Hepatic stellate cell (primary cell): Measurements from ENCODE around the gene PSMC3.
A peak's percentile ranks its signal among the peaks of the same experiment; 100 is the strongest.

Experiments
- DNase-seq: peaks from one replicate; pipeline ENCODE4 v3.0.0; 2011; ENCODE audit warnings: low spot score

The PSMC3 gene

DNA sequence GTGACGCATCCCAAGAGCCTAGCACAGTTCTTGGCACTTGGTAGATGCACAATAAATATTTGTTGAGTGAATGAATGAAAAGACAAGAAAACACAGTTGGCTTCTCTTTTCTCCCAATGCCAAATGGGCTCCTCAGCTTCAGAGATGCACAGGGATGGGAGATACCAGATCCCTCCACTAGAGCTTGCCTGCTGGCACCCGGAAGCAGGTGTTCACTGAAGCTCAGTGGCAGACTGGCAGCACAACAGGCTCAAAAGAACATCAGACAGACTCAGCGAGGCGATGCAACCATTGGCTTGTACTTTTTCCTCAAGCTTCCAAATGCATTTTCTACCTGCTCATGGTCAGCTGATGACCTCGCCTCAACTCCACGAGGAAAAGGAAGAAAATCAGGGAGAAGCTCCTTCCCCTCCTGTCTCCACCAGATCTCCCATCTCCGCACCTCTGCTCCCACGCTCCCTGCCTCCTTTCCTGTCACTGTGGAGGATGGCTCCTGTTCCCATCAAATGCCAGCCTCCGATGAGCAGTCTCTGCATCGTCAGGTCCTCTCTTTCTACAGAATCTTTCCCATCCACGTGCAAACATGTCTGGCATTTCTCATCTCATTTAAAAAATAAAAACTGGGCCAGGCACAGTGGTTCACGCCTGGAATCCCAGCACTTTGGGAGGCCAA is 16.9 kb upstream of the PSMC3 start:
- no peak for DNase-seq

DNA sequence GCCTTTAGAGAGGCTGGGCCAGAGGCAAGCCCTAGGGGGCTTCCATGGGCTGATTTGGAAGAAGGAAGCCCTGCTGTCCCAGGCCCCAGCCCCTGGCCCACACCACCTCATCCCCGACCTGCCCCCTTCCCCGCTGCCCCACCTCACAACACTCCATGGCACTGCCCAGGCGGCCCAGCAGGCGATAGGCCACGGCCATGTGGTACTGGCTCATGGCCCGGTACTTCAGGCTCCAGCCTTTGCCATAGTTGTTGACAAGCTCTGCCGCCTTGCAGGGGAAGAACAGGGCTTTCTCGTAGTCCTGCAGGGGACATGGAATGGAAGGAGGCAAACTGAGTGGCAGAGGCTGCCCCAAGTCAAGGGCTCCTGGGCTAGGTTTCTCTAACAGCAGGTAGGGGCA is 16.3 kb upstream of the PSMC3 start:
- no peak for DNase-seq

DNA sequence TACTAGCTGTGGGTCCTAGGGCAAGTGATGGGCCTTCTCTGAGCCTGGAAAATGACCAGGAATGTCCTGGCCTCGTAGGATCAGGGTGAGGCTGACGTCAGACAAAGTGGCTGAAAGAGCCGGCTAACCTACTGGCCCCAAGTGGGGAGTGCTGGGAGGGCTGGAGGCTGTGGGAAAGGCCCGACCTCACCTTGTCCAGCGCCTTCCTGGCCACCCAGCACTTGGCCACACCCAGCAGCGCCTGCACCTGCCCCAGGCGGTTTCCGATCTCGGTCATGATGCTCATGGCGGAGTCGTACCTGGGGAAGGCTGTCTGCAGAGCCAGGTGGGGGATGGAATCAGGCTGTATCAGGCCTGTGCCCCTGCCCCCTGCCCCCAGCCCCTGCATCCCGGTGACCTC is 15.2 kb upstream of the PSMC3 start:
- DNase-seq, result no peak

DNA sequence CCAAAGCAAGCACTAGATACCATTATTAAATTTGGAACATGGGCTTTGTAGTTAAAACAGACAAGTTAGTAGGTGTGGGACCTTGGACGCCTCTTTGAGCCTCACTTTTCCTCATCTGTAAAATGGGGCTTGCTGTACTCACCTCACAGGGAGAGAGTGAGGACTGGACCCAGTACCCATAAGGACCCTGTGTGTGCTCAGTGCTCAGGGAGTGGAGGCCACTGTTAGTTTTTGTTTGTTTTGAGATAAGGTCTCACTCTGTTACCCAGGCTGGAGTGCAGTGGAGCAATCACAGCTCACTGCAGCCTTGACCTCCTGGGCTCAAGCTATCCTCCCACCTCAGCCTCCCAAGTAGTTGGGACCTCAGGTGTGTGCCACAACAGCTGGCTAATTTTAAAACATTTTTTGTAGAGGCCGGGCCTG is 13.8 kb upstream of the PSMC3 start:
- no peak for DNase-seq

DNA sequence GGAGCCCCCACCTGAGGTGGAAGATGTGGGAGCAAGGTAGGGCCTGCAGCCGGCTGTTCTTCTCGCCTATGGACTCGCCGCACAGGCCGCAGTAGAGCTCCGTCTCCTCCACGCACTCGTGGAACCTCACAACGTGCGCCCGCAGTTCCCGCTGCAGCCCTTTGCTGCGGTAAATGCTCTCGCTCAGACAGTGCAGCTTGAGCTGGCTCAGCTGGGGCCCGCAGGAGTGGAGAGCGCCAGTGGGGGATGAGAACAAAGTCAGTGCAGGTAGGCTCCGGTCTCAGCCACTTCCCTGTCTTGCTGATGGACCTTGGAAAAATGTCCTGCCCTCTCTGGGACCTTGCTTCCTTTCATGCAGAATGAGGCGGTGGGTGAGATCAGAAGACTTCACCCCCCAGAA is 12.5 kb upstream of the PSMC3 start:
- DNase-seq, result no peak

DNA sequence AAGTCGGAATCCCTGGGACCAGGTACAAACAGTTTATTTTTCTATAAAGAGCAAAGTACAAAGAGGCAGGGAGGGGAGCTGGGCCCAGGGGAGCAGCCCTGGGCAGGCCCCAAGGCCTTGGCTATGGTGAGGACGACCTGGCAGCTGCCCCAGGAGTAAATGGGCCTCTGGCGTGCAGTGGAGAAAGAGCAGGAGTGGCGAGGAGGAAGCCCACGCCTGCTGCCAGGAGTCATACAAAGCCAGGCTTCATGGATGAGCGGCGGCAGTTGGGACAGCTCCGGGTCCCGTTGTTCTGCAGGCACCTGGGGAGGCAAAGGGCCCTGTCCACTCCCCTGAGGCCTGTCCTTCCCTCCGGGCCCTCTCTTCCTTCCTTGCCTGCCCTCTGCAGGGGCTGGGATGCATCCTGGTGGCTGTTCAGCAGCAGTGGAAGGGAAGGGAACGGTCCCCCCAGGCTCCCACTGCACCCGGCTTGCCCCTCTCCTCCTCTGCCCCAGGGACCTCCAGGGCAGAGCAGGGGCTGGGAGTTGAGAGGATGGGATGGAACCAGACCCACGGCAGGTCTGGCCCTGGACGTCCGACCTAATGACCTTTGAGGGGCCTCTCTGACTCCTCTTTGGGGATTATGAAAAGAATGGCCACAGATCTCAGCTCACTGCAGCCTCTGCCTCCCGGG is 11.6 kb upstream of the PSMC3 start:
- no peak for DNase-seq

DNA sequence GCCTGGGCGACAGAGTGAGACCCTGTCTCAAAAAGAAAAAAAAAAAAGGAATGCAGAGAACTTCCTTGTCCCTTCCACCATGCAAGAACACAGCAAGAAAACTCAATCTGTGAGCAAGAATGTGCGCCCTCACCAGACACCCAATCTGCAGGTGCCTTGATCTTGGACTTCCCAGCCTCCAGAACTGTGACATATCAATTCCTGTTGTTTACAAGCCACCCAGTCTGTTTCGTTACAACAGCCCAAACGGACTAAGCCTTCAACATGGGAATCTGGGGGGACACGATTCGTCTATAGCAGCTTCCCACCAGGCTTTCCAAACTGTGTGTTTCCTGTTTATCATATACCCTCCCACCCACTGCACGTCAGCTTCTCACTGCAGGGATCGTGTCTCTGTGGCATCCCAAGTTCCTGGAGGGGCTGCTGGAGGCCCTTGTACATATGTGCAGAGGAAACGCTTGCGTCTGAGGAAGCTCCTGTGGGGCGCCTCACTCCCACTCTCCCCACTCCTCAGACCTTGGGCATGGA is 11.0 kb upstream of the PSMC3 start:
- DNase-seq, result no peak

DNA sequence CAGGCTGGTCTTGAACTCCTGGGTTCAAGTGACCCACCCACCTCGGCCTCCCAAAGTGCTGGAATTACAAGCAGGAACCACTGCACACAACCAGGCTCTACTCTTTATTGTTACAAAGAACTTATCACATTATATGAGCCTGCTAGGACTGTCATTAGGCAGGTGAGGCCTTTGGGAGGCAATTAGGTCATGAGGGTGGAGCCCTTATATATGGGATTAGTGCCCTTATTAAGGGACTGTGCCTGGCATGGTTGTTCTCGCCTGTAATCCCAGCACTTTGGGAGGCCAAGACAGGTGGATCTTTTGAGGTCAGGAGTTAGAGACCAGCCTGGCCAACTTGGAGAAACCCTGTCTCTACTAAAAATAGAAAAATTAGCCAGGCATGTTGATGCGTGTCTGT is 10.5 kb upstream of the PSMC3 start:
- DNase-seq, result no peak

DNA sequence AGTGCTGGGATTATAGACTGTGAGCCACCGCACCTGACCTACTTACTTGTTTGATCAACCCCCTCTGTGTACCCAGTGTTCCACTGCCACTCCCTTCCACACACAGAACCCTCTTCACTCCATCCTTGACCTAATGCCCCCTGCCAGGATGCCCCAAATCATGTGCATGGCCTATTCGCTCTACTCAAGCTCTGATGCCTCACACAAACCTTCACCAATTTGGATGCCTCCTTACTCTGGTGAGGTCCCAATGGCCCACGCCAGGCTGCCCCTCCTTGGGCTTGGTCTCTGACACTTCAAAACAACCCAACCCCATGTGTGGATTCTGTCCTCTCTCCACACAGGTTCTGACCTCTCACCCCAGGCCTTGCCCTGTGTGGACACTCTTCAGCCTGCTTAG is 9.4 kb upstream of the PSMC3 start:
- no peak for DNase-seq

DNA sequence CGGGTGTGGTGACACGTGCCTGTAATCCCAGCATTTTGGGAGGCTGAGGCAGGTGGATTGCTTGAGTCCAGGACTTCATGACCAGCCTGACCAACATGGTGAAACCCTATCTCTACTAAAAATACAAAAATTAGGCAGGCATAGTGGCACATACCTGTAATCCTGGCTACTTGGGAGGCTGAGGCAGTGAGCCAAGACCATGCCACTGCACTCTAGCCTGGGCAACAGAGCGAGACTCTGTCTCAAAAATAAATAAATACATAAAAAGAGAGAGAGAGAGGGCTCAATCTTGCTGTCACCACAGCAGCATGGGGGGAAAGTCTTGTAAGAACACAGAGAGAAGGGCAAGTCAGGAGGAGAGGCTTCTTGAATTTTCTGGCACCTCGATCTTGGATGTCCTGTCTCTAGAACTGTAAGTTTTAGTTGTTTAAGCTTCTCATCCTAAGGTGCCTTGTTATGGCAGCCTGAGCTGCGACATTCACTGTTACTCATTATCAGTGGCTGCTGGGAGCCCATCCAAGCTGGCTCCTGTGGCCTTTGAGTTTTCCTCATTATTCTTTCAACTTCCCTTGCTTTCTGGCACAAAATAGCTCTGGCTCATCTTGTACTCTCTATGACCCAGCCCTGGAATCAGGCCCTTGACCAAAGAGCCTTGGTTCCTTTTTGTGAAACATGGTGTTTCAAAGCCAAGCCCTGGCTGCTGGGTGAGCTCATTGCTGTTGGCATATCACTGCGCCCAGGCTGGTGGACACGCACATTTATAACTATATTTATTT is 8.0 kb upstream of the PSMC3 start:
- DNase-seq, result peak; percentile 27

DNA sequence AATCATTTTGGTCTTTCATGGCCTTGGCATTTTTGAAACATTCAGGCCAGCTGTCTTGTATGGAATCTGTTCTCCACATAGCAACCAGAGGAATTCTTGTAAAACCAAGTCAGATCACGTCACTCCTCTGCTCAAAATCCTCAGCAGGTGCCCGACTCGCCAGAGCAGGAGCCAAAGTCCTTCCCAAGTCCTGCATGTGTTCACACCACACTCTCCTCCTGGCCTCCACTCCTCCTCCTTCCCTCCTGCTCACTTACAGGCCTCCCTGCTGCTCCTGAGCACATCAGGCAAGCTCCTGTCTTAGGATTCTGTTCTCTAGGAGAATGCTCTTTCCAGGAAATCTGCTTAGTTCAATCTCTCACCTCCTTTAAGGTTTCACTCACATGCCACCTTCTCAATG is 6.9 kb upstream of the PSMC3 start:
- DNase-seq, result no peak

DNA sequence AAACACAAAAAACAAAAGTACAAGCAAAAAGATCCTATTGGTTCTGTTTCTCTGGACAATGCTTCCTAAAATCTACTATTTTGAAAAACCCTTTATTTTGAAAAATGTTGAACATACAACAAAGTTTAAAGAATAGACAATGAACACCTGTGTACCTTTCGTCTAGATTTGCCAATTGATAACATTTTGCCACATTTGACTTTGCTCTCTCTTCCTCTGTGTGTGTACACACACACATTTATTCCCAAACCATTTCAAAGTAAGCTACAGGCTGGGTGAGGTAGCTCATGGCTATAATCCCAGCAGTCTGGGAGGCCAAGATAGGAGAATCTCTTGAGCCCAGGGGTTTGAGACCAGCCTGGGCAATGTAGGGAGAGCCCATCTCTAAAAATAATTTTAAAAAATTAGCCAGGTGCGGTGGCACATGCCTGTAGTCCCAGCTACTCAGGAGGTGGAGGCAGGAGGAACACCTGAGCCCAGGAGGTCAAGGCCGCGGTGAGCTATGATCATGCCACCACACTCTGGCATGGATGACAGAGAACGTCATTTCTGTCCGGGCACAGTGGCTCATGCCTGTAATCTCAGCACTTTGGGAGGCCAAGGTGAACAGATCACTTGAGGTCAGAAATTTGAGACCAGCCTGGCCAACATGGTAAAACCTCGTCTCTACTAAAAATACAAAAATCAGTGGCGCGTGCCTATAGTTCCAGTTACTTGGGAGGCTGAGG is 5.3 kb upstream of the PSMC3 start:
- no peak for DNase-seq

DNA sequence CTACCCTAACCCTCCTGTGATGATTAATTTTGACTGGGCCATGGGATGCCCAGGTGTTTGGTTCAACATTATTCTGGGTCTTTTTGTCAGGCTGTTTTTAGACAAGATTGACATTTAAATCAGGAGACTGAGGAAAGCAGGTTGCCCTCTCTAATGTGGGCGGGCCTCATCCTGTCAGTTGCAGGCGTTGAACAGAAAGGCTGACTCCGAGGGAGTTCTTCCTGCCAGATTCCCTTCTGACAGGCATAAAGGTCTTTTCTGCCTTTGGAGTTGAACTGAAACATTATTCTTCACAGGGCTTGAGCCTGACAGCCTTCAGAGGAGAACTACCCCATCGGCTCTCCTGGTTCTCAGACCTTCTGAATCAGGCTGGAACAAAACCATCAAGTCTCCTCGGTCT is 4.3 kb upstream of the PSMC3 start:
- DNase-seq, result no peak

DNA sequence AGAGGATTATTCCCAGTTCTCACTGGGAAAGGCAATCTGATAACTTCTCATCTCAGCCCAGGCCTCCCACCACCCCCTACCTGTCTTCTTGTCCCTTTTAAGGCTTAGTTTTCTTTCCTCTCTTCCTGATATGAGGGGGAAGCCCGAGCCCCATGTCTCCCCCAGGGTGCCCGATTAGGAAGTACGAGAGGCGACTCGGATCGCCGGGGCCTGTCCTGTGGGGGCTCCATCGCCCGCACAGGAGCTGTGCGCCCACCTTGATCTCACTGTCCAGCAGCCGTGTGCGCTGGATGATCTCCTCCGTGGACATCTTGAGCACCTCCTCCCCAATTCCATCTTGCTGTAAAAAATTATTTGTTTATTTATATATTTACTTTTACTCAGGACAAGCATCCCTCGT is 628 bp downstream of the PSMC3 start:
- no peak for DNase-seq

DNA sequence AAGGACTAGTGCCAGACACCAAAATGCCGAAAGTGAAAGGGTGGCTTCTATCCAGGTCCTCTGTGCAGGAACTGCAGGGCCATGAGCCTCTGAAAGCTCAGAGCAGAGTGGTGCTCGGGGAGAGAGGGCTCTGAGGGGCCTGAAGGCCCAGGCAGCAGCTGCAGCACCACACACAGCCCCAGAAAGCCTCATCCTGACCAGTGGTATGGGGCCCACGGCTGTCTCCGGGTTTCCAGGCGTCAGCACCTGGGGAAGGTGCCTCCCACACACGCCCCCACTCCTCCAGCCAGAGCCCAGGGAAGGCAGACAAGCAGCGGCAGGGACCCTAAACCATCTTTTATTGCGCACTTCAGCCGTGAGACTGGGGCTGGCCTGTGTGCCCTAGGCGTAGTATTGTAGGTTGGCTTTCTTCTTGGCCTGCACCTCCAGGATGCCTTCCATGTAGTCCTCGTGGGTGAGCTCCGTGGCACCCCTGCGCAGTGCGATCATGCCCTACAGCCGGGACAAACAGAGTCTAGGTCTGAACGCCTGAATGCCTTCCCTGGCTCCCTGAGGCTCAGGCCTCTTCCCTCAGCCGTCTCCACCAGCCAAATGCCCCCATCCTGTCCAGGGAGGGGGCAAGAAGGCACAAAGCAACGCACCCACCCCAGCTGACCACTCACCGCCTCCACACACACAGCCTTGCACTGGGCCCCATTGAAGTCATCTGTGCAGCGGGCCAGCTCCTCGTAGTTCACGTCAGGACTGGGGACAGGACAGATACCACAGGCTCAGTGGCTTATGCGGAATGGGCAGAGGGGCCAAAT is 7.6 kb downstream of the PSMC3 start:
- DNase-seq, result no peak

DNA sequence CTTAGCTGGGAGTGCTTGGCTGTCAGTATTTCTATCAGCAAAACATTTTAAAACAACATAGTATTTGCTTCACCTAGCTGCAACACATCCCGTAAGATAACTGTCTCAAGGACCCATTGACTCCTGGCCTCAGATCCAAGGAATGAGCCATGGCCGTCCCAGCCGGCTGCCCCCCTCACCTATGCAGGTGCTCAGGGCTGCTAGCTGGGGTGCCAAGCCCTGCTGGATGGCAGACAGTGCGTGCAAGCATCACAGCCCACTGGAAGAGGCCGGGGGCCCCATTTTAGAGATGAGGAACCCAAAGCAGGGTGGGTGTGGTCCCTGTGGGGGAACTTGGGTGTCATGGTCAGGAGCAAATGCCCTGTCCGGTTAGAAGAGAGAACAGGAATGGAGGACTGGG is 8.5 kb downstream of the PSMC3 start:
- no peak for DNase-seq

DNA sequence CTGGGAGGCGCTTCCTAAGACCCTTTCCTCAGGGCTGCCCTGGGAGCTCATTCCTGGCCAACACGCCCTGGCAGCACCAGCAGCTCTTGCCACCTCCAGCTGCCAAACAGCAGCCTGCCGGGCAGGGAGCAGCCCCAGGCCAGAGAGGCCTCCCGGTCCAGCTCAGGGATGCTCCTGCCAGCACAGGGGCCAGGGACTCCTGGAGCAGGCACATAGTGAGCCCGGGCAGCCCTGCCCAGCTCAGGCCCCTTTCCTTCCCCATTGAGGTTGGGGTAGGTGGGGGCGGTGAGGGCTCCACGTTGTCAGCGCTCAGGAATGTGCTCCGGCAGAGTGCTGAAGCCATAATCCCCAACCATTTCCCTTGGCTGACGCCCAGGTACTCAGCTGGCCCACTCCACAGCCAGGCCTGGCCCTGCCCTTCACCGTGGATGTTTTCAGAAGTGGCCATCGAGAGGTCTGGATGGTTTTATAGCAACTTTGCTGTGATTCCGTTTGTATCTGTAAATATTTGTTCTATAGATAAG is 10.2 kb downstream of the PSMC3 start:
- peak; percentile 97 for DNase-seq

DNA sequence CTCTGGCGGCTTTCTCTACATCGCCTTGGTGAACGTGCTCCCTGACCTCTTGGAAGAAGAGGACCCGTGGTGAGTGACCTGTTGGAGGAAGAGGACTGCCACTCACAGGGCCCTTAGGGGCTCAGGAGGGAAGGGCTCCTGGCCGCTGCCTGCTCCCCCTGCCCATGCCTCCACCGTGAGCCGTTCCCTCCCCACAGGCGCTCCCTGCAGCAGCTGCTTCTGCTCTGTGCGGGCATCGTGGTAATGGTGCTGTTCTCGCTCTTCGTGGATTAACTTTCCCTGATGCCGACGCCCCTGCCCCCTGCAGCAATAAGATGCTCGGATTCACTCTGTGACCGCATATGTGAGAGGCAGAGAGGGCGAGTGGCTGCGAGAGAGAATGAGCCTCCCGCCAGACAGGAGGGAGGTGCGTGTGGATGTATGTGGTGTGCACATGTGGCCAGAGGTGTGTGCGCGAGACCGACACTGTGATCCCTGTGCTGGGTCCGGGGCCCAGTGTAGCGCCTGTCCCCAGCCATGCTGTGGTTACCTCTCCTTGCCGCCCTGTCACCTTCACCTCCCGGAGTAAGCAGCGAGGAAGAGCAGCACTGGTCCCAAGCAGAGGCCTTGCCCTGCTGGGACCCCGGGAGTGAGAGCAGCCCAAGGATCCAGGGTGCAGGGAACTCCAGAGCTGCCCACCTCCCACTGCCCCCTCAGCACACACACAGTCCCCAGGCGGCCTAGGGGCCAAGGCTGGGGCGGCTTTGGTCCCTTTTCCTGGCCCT is 11.0 kb downstream of the PSMC3 start:
- DNase-seq, result no peak

DNA sequence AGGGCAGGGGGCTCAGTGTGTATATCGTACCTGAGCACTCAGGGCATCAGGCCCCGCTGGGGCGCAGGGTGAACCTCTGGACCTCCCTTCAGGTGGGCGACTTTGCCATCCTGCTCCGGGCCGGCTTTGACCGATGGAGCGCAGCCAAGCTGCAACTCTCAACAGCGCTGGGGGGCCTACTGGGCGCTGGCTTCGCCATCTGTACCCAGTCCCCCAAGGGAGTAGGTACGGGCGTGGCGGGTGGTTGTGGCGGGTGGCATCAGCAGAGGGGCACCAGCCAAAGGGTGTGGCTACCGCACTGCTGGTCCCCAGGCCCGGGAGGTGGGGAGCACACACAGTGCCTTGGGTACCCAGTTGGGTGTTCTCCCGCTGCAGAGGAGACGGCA is 11.6 kb downstream of the PSMC3 start:
- DNase-seq, result no peak

DNA sequence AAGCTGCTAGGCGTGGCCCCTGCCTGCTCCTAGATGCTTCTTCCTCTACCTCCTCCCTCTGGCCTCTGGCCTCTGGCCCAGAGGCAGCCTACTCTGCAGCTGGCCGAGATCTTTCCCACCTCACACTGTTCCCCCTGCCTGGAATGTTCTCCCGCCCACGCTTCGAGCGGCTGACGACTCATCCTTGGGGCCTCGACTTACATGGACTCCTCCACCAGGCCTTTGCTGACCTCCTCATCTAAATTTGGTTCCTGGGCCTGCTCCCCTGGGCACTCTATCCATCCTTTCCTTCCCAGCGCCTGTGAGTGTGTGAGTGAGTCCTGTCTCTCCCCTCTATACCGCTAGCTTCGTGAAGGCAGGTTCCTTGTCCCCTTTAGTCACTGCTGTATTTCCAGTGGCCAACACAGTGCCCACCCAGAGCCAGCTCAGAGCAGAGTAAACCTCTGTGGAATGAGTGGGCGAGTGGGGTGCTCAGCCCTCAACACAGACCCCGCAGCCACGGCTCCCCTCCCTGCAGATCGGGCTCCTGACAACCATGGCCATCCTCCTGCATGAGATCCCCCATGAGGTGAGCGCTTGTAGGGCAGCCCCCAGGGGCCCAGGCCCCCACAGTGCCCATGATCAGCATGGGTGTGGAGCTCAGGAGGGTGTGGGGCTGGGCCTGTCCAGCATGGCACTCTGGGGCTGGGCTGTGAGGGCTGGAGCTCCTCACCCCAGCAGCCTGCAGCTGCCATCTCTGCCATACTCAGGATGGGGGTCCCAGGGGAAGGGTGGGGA is 12.1 kb downstream of the PSMC3 start:
- peak; percentile 77 for DNase-seq
